ENCODE measurements around the gene ATRNL1.

ATRNL1 gene

DNA sequence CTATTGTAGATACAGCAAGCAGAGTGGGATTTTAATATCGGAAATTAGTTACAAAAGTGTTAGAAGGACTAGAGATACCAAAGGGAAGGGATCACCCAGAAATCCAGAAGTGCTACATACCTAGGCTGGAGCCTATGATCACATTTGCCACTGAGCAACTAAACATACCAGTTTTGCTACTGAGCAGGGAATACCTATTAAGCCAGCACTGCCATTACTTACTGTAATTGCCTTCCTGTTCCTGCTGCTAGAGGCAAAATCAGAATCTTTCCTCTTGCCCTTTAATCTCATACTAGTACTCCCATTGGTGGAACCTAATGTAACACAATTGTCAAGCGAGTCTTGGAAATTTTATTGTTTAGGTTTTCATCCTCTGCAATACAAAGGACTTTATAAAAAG, 121.7 kb downstream of the ATRNL1 start:
- peaks cover 1% of the 10 kb centered on the region for H3K4me1 ChIP-seq (ENCODE audit: low read length)
- no peak overlapping the region for H3K9ac ChIP-seq (ENCODE audit: low read length)
- no peak overlapping the region for H3K4me3 ChIP-seq (ENCODE audit: low read length)
- no peak overlapping the region for H3K27ac ChIP-seq (ENCODE audit: low read length)
- no peaks in the 10 kb centered on the region for H4K20me1 ChIP-seq (ENCODE audit: insufficient read depth, low read length)
- H3K27me3 ChIP-seq (replicated peaks; ENCODE audit: insufficient read depth, low read length), result no peaks in the 10 kb centered on the region
- TF ChIP-seq EZH2 (optimal IDR thresholded peaks at IDR 0.05; ENCODE audit: low read depth, low read length), result no peak
- TF ChIP-seq, protein P1, sequence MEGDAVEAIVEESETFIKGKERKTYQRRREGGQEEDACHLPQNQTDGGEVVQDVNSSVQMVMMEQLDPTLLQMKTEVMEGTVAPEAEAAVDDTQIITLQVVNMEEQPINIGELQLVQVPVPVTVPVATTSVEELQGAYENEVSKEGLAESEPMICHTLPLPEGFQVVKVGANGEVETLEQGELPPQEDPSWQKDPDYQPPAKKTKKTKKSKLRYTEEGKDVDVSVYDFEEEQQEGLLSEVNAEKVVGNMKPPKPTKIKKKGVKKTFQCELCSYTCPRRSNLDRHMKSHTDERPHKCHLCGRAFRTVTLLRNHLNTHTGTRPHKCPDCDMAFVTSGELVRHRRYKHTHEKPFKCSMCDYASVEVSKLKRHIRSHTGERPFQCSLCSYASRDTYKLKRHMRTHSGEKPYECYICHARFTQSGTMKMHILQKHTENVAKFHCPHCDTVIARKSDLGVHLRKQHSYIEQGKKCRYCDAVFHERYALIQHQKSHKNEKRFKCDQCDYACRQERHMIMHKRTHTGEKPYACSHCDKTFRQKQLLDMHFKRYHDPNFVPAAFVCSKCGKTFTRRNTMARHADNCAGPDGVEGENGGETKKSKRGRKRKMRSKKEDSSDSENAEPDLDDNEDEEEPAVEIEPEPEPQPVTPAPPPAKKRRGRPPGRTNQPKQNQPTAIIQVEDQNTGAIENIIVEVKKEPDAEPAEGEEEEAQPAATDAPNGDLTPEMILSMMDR (IDR thresholded peaks at IDR 0.05; ENCODE audit: low read length), result no peak
- TF ChIP-seq EZH2phosphoT487 (IDR thresholded peaks at IDR 0.05; ENCODE audit: low read length), result no peak
- H3K9me2 ChIP-seq (replicated peaks; ENCODE audit: insufficient read depth, low read length), result no peaks in the 10 kb centered on the region
- no peak overlapping the region for H3K4me2 ChIP-seq (ENCODE audit: low read depth, low read length)
- H2AFZ ChIP-seq (ENCODE audit: low read length), result no peak overlapping the region
- H3K9me3 ChIP-seq (replicated peaks; ENCODE audit: insufficient read depth, low read length), result no peaks in the 10 kb centered on the region
- no peaks in the 10 kb centered on the region for H3F3A ChIP-seq (ENCODE audit: insufficient read depth, low read length)
- H3K36me3 ChIP-seq (replicated peaks; ENCODE audit: insufficient read depth, low read length), result no peaks in the 10 kb centered on the region
- H3K79me2 ChIP-seq (ENCODE audit: low read length), result no peaks in the 10 kb centered on the region
- no peak for DNase-seq

- no peaks in the 10 kb centered on the region for H3F3A ChIP-seq (ENCODE audit: insufficient read depth, low read length)
- DNase-seq, result no peak
- no peak overlapping the region for H3K4me2 ChIP-seq (ENCODE audit: low read depth, low read length)
- no peaks in the 10 kb centered on the region for H3K27me3 ChIP-seq (replicated peaks; ENCODE audit: insufficient read depth, low read length)
- H3K27ac ChIP-seq (ENCODE audit: low read length), result no peak overlapping the region
- H3K36me3 ChIP-seq (replicated peaks; ENCODE audit: insufficient read depth, low read length), result no peaks in the 10 kb centered on the region
- no peak overlapping the region for H3K4me3 ChIP-seq (ENCODE audit: low read length)
- H3K4me1 ChIP-seq (ENCODE audit: low read length), result peaks cover 6% of the 10 kb centered on the region
- no peak overlapping the region for H2AFZ ChIP-seq (ENCODE audit: low read length)
- no peaks in the 10 kb centered on the region for H3K79me2 ChIP-seq (ENCODE audit: low read length)
- H3K9ac ChIP-seq (ENCODE audit: low read length), result no peak overlapping the region
- no peaks in the 10 kb centered on the region for H3K9me2 ChIP-seq (replicated peaks; ENCODE audit: insufficient read depth, low read length)
- no peaks in the 10 kb centered on the region for H3K9me3 ChIP-seq (replicated peaks; ENCODE audit: insufficient read depth, low read length)
- TF ChIP-seq, protein P1 (IDR thresholded peaks at IDR 0.05; ENCODE audit: low read length), result no peak
- TF ChIP-seq EZH2 (optimal IDR thresholded peaks at IDR 0.05; ENCODE audit: low read depth, low read length) (no peak), EZH2phosphoT487 (IDR thresholded peaks at IDR 0.05; ENCODE audit: low read length) (no peak)
- H4K20me1 ChIP-seq (ENCODE audit: insufficient read depth, low read length), result no peaks in the 10 kb centered on the region
Measured at GRCh38 chr10:115219203-115219602, 126.0 kb downstream of the ATRNL1 start.

DNA sequence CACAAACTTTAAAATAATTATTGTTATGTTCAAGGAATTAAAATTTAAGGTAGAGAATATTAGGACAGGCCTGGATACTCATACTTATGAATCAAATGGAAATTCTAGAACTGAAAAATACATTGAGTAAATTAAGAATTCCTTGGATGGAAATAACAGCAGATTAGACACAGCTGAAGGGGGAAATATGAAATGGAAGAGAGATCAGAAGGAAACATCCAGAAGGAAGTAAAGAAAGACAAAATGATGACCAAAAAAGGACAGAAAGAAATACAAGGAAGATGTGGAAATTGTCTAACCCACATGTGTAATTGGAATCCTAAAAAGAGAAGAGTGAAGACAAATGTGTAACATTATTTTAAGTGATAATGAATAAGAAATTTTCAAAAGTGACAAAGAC, 128.9 kb downstream of the ATRNL1 start:
- Histone ChIP-seq H3F3A (ENCODE audit: insufficient read depth, low read length) (no peaks in the 10 kb centered on the region), H3K79me2 (ENCODE audit: low read length) (no peaks in the 10 kb centered on the region), H3K27me3 (replicated peaks; ENCODE audit: insufficient read depth, low read length) (no peaks in the 10 kb centered on the region), H3K4me1 (ENCODE audit: low read length) (peaks cover 6% of the 10 kb centered on the region), H2AFZ (ENCODE audit: low read length) (no peak overlapping the region), H4K20me1 (ENCODE audit: insufficient read depth, low read length) (no peaks in the 10 kb centered on the region), H3K4me3 (ENCODE audit: low read length) (no peak overlapping the region), H3K36me3 (replicated peaks; ENCODE audit: insufficient read depth, low read length) (no peaks in the 10 kb centered on the region), H3K4me2 (ENCODE audit: low read depth, low read length) (no peak overlapping the region), H3K9me2 (replicated peaks; ENCODE audit: insufficient read depth, low read length) (no peaks in the 10 kb centered on the region), H3K9me3 (replicated peaks; ENCODE audit: insufficient read depth, low read length) (no peaks in the 10 kb centered on the region), H3K9ac (ENCODE audit: low read length) (no peak overlapping the region), H3K27ac (ENCODE audit: low read length) (no peak overlapping the region)
- TF ChIP-seq EZH2 (optimal IDR thresholded peaks at IDR 0.05; ENCODE audit: low read depth, low read length), result no peak
- TF ChIP-seq EZH2phosphoT487 (IDR thresholded peaks at IDR 0.05; ENCODE audit: low read length), result no peak
- TF ChIP-seq, protein P1 (IDR thresholded peaks at IDR 0.05; ENCODE audit: low read length), result no peak
- DNase-seq, result no peak

All from MM.1S (cell line).